Right lobe of liver (tissue), 6 donors: ENCODE results near the gene ERBB4. TPM values are rescaled to one million over a fixed set of nuclear protein-coding genes. Genes with fewer than 3 reads are reported as not detected.

Experiments used
- ATAC-seq, 4 donors: fragments of 200-7000 bp; cut with Tn5 transposase; one replicate each; pipeline ENCODE4 v1.9.1; 2020; ENCODE audit warnings: mild to moderate bottlenecking in 4 of 4, moderate library complexity in 4 of 4
- DNase-seq, 3 donors: peaks; one replicate each; pipeline ENCODE4 v3.0.0-alpha.2; 2020
- H3K27ac ChIP-seq, 3 donors: fragments of 200-600 bp; one replicate each; pipeline ENCODE4 v1.8.0; 2022
- H3K27me3 ChIP-seq, 2 donors: fragments of 200-600 bp; one replicate each; pipeline ENCODE4 v1.8.0; 2022
- H3K36me3 ChIP-seq, 4 donors: fragments of 200-600 bp; sonication (generic) in 1 of 4; one replicate each; pipeline versions ENCODE4 v1.5.1 to v1.8.0; 2017 to 2022; ENCODE audit warnings: control low read depth in 1 of 4
- H3K4me1 ChIP-seq, 4 donors: fragments of 200-600 bp; sonication (generic) in 1 of 4; one replicate each; pipeline versions ENCODE4 v1.5.1 to v1.8.0; 2017 to 2022; ENCODE audit warnings: control low read depth in 1 of 4
- H3K4me3 ChIP-seq, 3 donors: fragments of 200-600 bp; one replicate each; pipeline ENCODE4 v1.8.0; 2022
- H3K9me3 ChIP-seq, 4 donors: fragments of 200-600 bp; sonication (generic) in 1 of 4; one replicate each; pipeline versions ENCODE4 v1.5.1 to v1.8.0; 2017 to 2022; ENCODE audit warnings: control low read depth in 1 of 4
- CTCF ChIP-seq, 4 donors: fragments of 200-600 bp in 3 of 4; fragments of 450-650 bp in 1 of 4; IDR thresholded peaks; one replicate each; pipeline versions ENCODE4 v1.5.1 to v1.8.0; 2016 to 2022; ENCODE audit warnings: antibody characterized with exemption in 4 of 4, mild to moderate bottlenecking in 2 of 4
- POLR2A ChIP-seq: fragments of 450-650 bp; IDR thresholded peaks from one replicate; pipeline ENCODE4 v1.6.1; 2017; ENCODE audit warnings: antibody characterized with exemption, mild to moderate bottlenecking
- WGBS: methylation state at CpG from one replicate; pipeline ENCODE4 v1.1.6; 2018; ENCODE audit warnings: low coverage, low lambda C conversion rate; ENCODE audit not compliant: insufficient coverage; ENCODE audit errors: missing lambda C conversion rate; 5-methylcytosine and 5-hydroxymethylcytosine counted together
- intact Hi-C, 2 donors: fragments of 100-400 bp; cut with DNase I; formaldehyde crosslinking; loops; one replicate each; pipeline versions ENCODE4 v1.11.2 to v1.14.1; 2022
- total RNA-seq, 6 experiments: library from RNA; depleted of rRNA in 2 of 6; stranded (reverse); fragments of >200 nt in 2 of 6; fragmentation: NEBNext Ultra II Directional in 3 of 6; extraction: Animal tissue kit (Norgen Biotek cat#: 25700) in 3 of 6; gene quantifications; one replicate each; pipeline versions ENCODE4 v1.1.0 to v1.2.4, GENCODE V29; 2016 to 2023
- donor health status: DM: no; HTN: yes; CAD: no.
- donor health status: DM: no; HTN: no; CAD: no.
- donor health status: DM: no; HTN: no; CAD: no.
- donor health status: DM: no; HTN: yes; CAD: no.
- donor health status: DM: no; HTN: yes; CAD: no.

Gene ERBB4
- total RNA-seq, 6 experiments from 2014 or later, result 0.02 to 0.59 (median 0.08) TPM; not detected in 2

GRCh38 chr2:212078103-212078502, 460.5 kb downstream of the ERBB4 start:
- no peak for DNase-seq
- no peak overlapping the region for H3K27ac ChIP-seq
- intact Hi-C loops, result no loop called here
- 41% methylated on average over 4 of the region's 4 CpGs for WGBS
- no peaks in the 10 kb centered on the region for H3K4me1 ChIP-seq
- H3K4me3 ChIP-seq, result no peak overlapping the region
- no peak for ATAC-seq
- no peaks in the 10 kb centered on the region for H3K9me3 ChIP-seq
- H3K27me3 ChIP-seq, result no peaks in the 10 kb centered on the region
- H3K36me3 ChIP-seq, result no peaks in the 10 kb centered on the region
- TF ChIP-seq POLR2A, result no peak
- TF ChIP-seq CTCF (IDR thresholded peaks at IDR 0.05), result no peak

DNA sequence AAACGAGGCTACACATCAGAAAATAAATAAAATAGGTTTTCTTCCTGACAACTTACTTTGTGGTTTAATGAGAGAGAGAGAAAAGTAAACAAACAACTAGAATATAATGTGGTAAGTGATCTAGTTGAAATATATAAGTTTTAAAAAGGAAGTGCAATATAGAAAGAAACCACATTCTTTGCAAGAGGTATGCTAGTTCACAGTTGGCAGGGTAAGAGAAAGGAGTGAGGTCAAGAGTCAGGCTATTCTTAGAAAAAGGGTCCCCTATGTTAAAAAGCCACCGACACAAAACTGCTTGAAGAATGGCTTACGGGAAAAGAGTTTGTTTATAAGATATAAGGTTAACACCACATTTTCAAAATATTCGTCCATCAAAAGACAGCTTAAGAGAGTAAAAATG, 462.1 kb downstream of the ERBB4 start:
- Histone ChIP-seq H3K27ac (no peak overlapping the region), H3K9me3 (no peaks in the 10 kb centered on the region), H3K27me3 (no peaks in the 10 kb centered on the region), H3K4me3 (no peak overlapping the region), H3K36me3 (no peaks in the 10 kb centered on the region), H3K4me1 (no peaks in the 10 kb centered on the region)
- ATAC-seq (no peak), DNase-seq (no peak)
- TF ChIP-seq CTCF (IDR thresholded peaks at IDR 0.05), result no peak
- no peak for TF ChIP-seq POLR2A
- intact Hi-C loops, result no loop called here
- 24% methylated on average over 4 of the region's 4 CpGs for WGBS

- intact Hi-C loops, result no loop called here
- WGBS, result 60% methylated on average over 1 of the region's 1 CpG
- H3K9me3 ChIP-seq, result no peaks in the 10 kb centered on the region
- H3K4me1 ChIP-seq, result no peaks in the 10 kb centered on the region
- no peak for DNase-seq
- H3K27me3 ChIP-seq, result no peaks in the 10 kb centered on the region
- no peak for ATAC-seq
- TF ChIP-seq POLR2A, result no peak
- no peak for TF ChIP-seq CTCF (IDR thresholded peaks at IDR 0.05)
- H3K4me3 ChIP-seq, result no peak overlapping the region
- no peaks in the 10 kb centered on the region for H3K36me3 ChIP-seq
- no peak overlapping the region for H3K27ac ChIP-seq
Observed at GRCh38 chr2:212073360-212073759, 465.2 kb downstream of the ERBB4 start.

DNA sequence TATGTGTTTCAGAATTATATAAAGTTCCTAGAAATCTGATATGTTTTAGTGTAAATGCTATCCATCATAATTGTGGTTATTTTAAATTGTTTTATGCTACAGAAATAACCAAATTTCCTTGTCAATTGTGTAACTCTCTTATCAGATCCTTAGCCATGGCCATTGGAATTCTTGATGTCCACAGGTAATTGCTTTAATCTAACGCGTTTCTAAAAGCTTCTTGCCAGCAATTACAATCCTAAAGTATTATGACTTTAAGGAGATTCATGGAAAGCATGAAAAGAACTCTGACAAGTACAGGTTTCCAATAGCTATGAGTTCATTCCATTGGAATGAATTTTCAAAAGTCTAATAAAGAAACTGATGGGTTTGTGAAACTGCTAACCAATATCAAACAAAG, 472.1 kb downstream of the ERBB4 start:
- H3K27ac ChIP-seq, result no peak overlapping the region
- DNase-seq (no peak), ATAC-seq (no peak)
- TF ChIP-seq POLR2A (no peak), CTCF (IDR thresholded peaks at IDR 0.05) (no peak)
- H3K9me3 ChIP-seq, result no peaks in the 10 kb centered on the region
- H3K36me3 ChIP-seq, result no peaks in the 10 kb centered on the region
- no peaks in the 10 kb centered on the region for H3K4me1 ChIP-seq
- no peak overlapping the region for H3K4me3 ChIP-seq
- WGBS, result 56% methylated on average over 2 of the region's 2 CpGs
- no peaks in the 10 kb centered on the region for H3K27me3 ChIP-seq
- intact Hi-C loops, result no loop called here

DNA sequence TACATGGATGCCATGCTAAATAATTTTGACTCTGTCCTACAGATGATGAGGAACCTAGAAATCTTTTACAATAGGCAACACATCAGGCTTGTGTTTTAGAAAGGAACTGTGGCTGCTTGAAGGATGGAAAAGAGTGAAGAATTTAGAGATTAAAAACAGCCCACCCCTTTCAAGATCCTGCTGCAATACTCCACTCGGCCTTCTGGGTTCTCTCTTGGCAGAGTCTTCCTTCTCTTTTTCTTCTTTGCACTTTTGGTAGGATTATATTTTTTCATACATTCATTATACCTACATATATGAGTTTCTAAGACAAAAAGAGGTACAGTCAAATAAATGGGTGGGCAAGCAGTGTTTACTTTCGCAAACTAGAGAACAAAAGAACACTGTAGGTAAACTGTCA, 474.3 kb downstream of the ERBB4 start:
- TF ChIP-seq CTCF (IDR thresholded peaks at IDR 0.05) (no peak), POLR2A (no peak)
- intact Hi-C loops, result no loop called here
- ATAC-seq (no peak), DNase-seq (no peak)
- Histone ChIP-seq H3K36me3 (no peaks in the 10 kb centered on the region), H3K4me3 (no peak overlapping the region), H3K27me3 (no peaks in the 10 kb centered on the region), H3K4me1 (no peaks in the 10 kb centered on the region), H3K9me3 (no peaks in the 10 kb centered on the region), H3K27ac (no peak overlapping the region)
- WGBS, result 66% methylated on average over 2 of the region's 2 CpGs
